ENCODE measurements around the gene HMGA1.
"Not testable (repeated sequence)": the region's sequence is repeated elsewhere in the genome, so short reads cannot be mapped to it uniquely, and the experiment has no call there.

The HMGA1 gene

GRCh38 chr6:34249469-34250261 is 13.0 kb downstream of the HMGA1 start:
- Histone ChIP-seq H3K9ac (ENCODE audit: low read depth, low read length) (peak overlapping the region; percentile 74), H3K36me3 (ENCODE audit: insufficient read depth, low read length) (no peaks in the 10 kb centered on the region), H3K9me3 (ENCODE audit: control insufficient read depth, insufficient read depth, low read length) (no peaks in the 10 kb centered on the region), H3K4me1 (ENCODE audit: insufficient read depth, low read length) (peaks cover 4% of the 10 kb centered on the region; the same call in 1 of the 2 replicates)

GRCh38 chr6:34252395-34252794 is 15.7 kb downstream of the HMGA1 start:
- H3K9me3 ChIP-seq (ENCODE audit: control insufficient read depth, insufficient read depth, low read length); H3K4me1 ChIP-seq (ENCODE audit: insufficient read depth, low read length); H3K36me3 ChIP-seq (ENCODE audit: insufficient read depth, low read length); H3K9ac ChIP-seq (ENCODE audit: low read depth, low read length): not testable (repeated sequence)

GRCh38 chr6:34259529-34260069 is 22.9 kb downstream of the HMGA1 start:
- no peaks in the 10 kb centered on the region for H3K36me3 ChIP-seq (ENCODE audit: insufficient read depth, low read length)
- no peaks in the 10 kb centered on the region; the same call in 1 of the 2 replicates for H3K9me3 ChIP-seq (ENCODE audit: control insufficient read depth, insufficient read depth, low read length)
- H3K9ac ChIP-seq (ENCODE audit: low read depth, low read length): no peak overlapping the region
- H3K4me1 ChIP-seq (ENCODE audit: insufficient read depth, low read length): no peaks in the 10 kb centered on the region

GRCh38 chr6:34260576-34261267 is 24.0 kb downstream of the HMGA1 start:
- no peak overlapping the region for H3K9ac ChIP-seq (ENCODE audit: low read depth, low read length)
- H3K36me3 ChIP-seq (ENCODE audit: insufficient read depth, low read length): no peaks in the 10 kb centered on the region
- H3K4me1 ChIP-seq (ENCODE audit: insufficient read depth, low read length): no peaks in the 10 kb centered on the region
- H3K9me3 ChIP-seq (ENCODE audit: control insufficient read depth, insufficient read depth, low read length): no peaks in the 10 kb centered on the region; the same call in 1 of the 2 replicates

GRCh38 chr6:34263484-34263883 is 26.8 kb downstream of the HMGA1 start:
- not testable (repeated sequence) for H3K36me3 ChIP-seq (ENCODE audit: insufficient read depth, low read length); H3K9me3 ChIP-seq (ENCODE audit: control insufficient read depth, insufficient read depth, low read length); H3K9ac ChIP-seq (ENCODE audit: low read depth, low read length); H3K4me1 ChIP-seq (ENCODE audit: insufficient read depth, low read length)

GRCh38 chr6:34267746-34268145 is 31.1 kb downstream of the HMGA1 start:
- no peaks in the 10 kb centered on the region for H3K36me3 ChIP-seq (ENCODE audit: insufficient read depth, low read length)
- H3K9me3 ChIP-seq (ENCODE audit: control insufficient read depth, insufficient read depth, low read length): no peaks in the 10 kb centered on the region
- H3K9ac ChIP-seq (ENCODE audit: low read depth, low read length): no peak overlapping the region
- H3K4me1 ChIP-seq (ENCODE audit: insufficient read depth, low read length): no peaks in the 10 kb centered on the region; the same call in 1 of the 2 replicates

GRCh38 chr6:34269132-34269531 is 32.5 kb downstream of the HMGA1 start:
- not testable (repeated sequence) for H3K9me3 ChIP-seq (ENCODE audit: control insufficient read depth, insufficient read depth, low read length); H3K9ac ChIP-seq (ENCODE audit: low read depth, low read length); H3K36me3 ChIP-seq (ENCODE audit: insufficient read depth, low read length); H3K4me1 ChIP-seq (ENCODE audit: insufficient read depth, low read length)

- not testable (repeated sequence) for H3K4me1 ChIP-seq (ENCODE audit: insufficient read depth, low read length); H3K36me3 ChIP-seq (ENCODE audit: insufficient read depth, low read length); H3K9me3 ChIP-seq (ENCODE audit: control insufficient read depth, insufficient read depth, low read length); H3K9ac ChIP-seq (ENCODE audit: low read depth, low read length)
Measured at GRCh38 chr6:34269658-34270341, 33.1 kb downstream of the HMGA1 start.

- Histone ChIP-seq H3K4me1 (ENCODE audit: insufficient read depth, low read length) (no peaks in the 10 kb centered on the region; the same call in 1 of the 2 replicates), H3K9ac (ENCODE audit: low read depth, low read length) (no peak overlapping the region), H3K9me3 (ENCODE audit: control insufficient read depth, insufficient read depth, low read length) (no peaks in the 10 kb centered on the region), H3K36me3 (ENCODE audit: insufficient read depth, low read length) (no peaks in the 10 kb centered on the region)
Measured at GRCh38 chr6:34272013-34272926, 35.6 kb downstream of the HMGA1 start.

- Histone ChIP-seq H3K36me3 (ENCODE audit: insufficient read depth, low read length) (no peaks in the 10 kb centered on the region), H3K9ac (ENCODE audit: low read depth, low read length) (no peak overlapping the region), H3K4me1 (ENCODE audit: insufficient read depth, low read length) (no peaks in the 10 kb centered on the region; the same call in 1 of the 2 replicates), H3K9me3 (ENCODE audit: control insufficient read depth, insufficient read depth, low read length) (no peaks in the 10 kb centered on the region)
Measured at GRCh38 chr6:34273242-34273805, 36.7 kb downstream of the HMGA1 start.

GRCh38 chr6:34274129-34274528 is 37.5 kb downstream of the HMGA1 start:
- Histone ChIP-seq H3K9ac (ENCODE audit: low read depth, low read length) (no peak overlapping the region), H3K36me3 (ENCODE audit: insufficient read depth, low read length) (no peaks in the 10 kb centered on the region; the same call in 1 of the 2 replicates), H3K4me1 (ENCODE audit: insufficient read depth, low read length) (no peaks in the 10 kb centered on the region; the same call in 1 of the 2 replicates), H3K9me3 (ENCODE audit: control insufficient read depth, insufficient read depth, low read length) (no peaks in the 10 kb centered on the region)

- Histone ChIP-seq H3K36me3 (ENCODE audit: insufficient read depth, low read length) (no peaks in the 10 kb centered on the region; the same call in 1 of the 2 replicates), H3K4me1 (ENCODE audit: insufficient read depth, low read length) (no peaks in the 10 kb centered on the region; the same call in 1 of the 2 replicates)
Measured at GRCh38 chr6:34275128-34275804, 38.6 kb downstream of the HMGA1 start.

GRCh38 chr6:34276191-34276590 is 39.5 kb downstream of the HMGA1 start:
- H3K4me1 ChIP-seq (ENCODE audit: insufficient read depth, low read length): no peaks in the 10 kb centered on the region; the same call in 1 of the 2 replicates
- H3K36me3 ChIP-seq (ENCODE audit: insufficient read depth, low read length): no peaks in the 10 kb centered on the region; the same call in 1 of the 2 replicates
- H3K9me3 ChIP-seq (ENCODE audit: control insufficient read depth, insufficient read depth, low read length): no peaks in the 10 kb centered on the region

More at GRCh38 chr6:34275128-34275804, 38.6 kb downstream of the HMGA1 start:
- Histone ChIP-seq H3K9me3 (ENCODE audit: control insufficient read depth, insufficient read depth, low read length) (no peaks in the 10 kb centered on the region), H3K9ac (ENCODE audit: low read depth, low read length) (no peak overlapping the region)

More at GRCh38 chr6:34276191-34276590, 39.5 kb downstream of the HMGA1 start:
- no peak overlapping the region for H3K9ac ChIP-seq (ENCODE audit: low read depth, low read length)
